NT2/D1 (cell line): Measurements from ENCODE around the gene EPGN.
A peak's percentile ranks its signal among the peaks of the same experiment; 100 is the strongest.

ENCODE experiments used
- DNase-seq: peaks from one replicate; pipeline ENCODE4 v3.0.0-alpha.2; 2011; ENCODE audit warnings: low read depth, low spot score
- H3K27me3 ChIP-seq: 2 replicates; pipeline ENCODE4 v1.6.0; 2011; ENCODE audit warnings: mild to moderate bottlenecking; ENCODE audit not compliant: insufficient read length, insufficient read depth
- H3K36me3 ChIP-seq: 2 replicates; pipeline ENCODE4 v1.6.1; 2011; ENCODE audit warnings: mild to moderate bottlenecking, low read length, mixed read lengths; ENCODE audit not compliant: insufficient read depth, insufficient read length
- H3K4me1 ChIP-seq: 2 replicates; pipeline ENCODE4 v1.5.1; 2011; ENCODE audit not compliant: insufficient read depth, insufficient read length
- H3K4me3 ChIP-seq: 2 replicates; pipeline ENCODE4 v1.5.1; 2011; ENCODE audit warnings: low read depth; ENCODE audit not compliant: insufficient read length
- H3K9ac ChIP-seq: 2 replicates; pipeline ENCODE4 v1.6.0; 2011; ENCODE audit warnings: low read depth; ENCODE audit not compliant: insufficient read length
- H3K9me3 ChIP-seq: 2 replicates; pipeline ENCODE4 v1.5.1; 2011; ENCODE audit warnings: mild to moderate bottlenecking, low read length; ENCODE audit not compliant: insufficient read depth
- SUZ12 ChIP-seq: IDR thresholded peaks from 2 replicates; pipeline ENCODE4 v1.6.1; 2011; ENCODE audit not compliant: insufficient read length, insufficient read depth; ENCODE audit errors: extremely low read depth
- YY1 ChIP-seq: IDR thresholded peaks from 2 replicates; pipeline ENCODE4 v1.6.1; 2011; ENCODE audit not compliant: insufficient read length, insufficient read depth
- ZNF274 ChIP-seq: IDR thresholded peaks from 2 replicates; pipeline ENCODE4 v1.6.1; 2011; ENCODE audit warnings: mild to moderate bottlenecking, low read depth, low read length

Gene EPGN

GRCh38 chr4:74357965-74358364 is 49.7 kb downstream of the EPGN start:
- TF ChIP-seq YY1, result no peak
- TF ChIP-seq SUZ12, result no peak
- no peak for TF ChIP-seq ZNF274
- Histone ChIP-seq H3K27me3 (no peaks in the 10 kb centered on the region), H3K36me3 (no peaks in the 10 kb centered on the region), H3K4me3 (no peak overlapping the region), H3K4me1 (no peaks in the 10 kb centered on the region), H3K9me3 (no peaks in the 10 kb centered on the region), H3K9ac (no peak overlapping the region)
- DNase-seq, result no peak

- Histone ChIP-seq H3K36me3 (no peaks in the 10 kb centered on the region), H3K27me3 (peaks cover 26% of the 10 kb centered on the region), H3K4me1 (no peaks in the 10 kb centered on the region), H3K9me3 (no peaks in the 10 kb centered on the region), H3K9ac (no peak overlapping the region), H3K4me3 (no peak overlapping the region)
- TF ChIP-seq YY1 (no peak), ZNF274 (no peak), SUZ12 (no peak)
- DNase-seq, result no peak
Observed at GRCh38 chr4:74361671-74362070, 53.4 kb downstream of the EPGN start.

DNA sequence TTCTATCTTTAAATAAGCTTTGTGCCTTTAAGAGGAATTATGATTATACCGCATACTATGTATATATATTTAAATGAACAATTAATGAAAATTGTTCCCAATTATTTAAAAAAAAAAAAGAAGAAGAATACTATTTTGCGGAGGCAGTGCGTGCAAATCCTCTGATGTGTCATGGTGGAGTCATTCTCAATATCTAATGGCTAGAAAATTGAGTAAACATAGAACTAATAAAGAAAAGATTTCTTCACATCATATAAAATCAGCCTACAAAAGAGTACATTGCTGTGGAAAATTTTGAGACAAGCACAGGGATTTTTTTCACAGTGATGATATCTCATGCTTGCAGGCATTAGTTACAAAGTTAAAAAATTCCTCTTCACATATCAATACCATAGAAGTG is 54.1 kb downstream of the EPGN start:
- Histone ChIP-seq H3K9ac (no peak overlapping the region), H3K36me3 (no peaks in the 10 kb centered on the region), H3K27me3 (peaks cover 29% of the 10 kb centered on the region), H3K4me3 (no peak overlapping the region), H3K9me3 (no peaks in the 10 kb centered on the region), H3K4me1 (no peaks in the 10 kb centered on the region)
- no peak for DNase-seq
- TF ChIP-seq YY1, result no peak
- no peak for TF ChIP-seq SUZ12
- TF ChIP-seq ZNF274, result no peak

DNA sequence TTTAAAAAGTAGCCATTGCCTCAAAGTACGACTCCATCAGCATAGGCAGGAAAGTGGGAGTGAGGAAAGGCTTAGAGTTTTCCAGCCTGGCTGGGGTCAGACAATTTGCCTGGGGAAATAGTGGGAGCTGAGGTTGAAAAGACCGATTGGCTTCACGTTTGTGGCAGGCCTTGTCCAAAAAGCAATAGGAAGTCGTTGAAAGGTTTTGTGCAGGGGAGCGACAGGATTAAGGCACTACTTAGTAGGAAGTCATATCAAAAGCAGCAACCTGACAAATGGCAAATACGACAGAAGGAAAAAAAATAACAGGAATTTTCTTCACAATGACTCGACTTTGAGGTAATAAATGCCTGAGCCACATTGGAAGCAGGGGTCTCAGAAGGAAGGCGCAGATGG is 56.0 kb downstream of the EPGN start:
- DNase-seq, result no peak
- no peak for TF ChIP-seq ZNF274
- TF ChIP-seq SUZ12, result no peak
- no peak for TF ChIP-seq YY1
- no peak overlapping the region for H3K9ac ChIP-seq

DNA sequence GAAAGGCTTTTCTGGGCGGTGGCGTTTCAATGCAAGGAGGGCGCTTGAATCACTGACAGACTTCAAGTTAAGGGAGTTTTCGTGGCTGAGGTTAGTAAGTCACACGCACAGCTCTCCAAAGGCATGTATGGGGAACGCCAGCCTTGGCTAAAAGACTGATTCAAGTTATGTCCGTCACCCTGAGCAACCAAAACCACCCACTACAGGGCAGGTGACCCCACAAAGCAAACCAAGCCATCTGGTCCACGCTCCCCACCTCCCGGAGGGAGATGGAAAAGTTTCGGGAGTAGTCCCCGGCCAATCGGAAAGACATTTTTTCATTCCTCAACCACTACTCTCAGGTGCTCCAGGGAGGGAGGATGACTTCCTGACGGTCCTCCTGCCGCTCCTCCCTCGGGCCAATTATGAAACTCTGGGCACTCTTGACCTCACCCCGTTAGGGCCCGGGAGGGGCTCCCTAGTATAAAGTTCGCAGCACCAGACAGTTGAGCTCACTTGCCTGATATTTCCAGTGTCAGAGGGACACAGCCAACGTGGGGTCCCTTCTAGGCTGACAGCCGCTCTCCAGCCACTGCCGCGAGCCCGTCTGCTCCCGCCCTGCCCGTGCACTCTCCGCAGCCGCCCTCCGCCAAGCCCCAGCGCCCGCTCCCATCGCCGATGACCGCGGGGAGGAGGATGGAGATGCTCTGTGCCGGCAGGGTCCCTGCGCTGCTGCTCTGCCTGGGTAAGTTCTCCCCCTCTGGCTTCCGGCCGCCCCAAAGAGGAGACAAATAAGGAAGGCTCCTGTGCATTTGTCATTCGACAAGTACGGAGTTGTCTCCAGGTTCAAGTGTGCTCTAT is 56.6 kb downstream of the EPGN start, which contains the start of gene EREG:
EREG (plus strand) TSS at position 494 of the 840 bp plus-strand sequence; CDS start at position 658, 164 bp downstream.
- DNase-seq, result no peak
- peak within 1 kb of the TSS; percentile 42 for H3K9ac ChIP-seq

More for the DNA sequence above, 56.0 kb downstream of the EPGN start:
- peaks cover 29% of the 10 kb centered on the region for H3K27me3 ChIP-seq
- H3K4me1 ChIP-seq, result no peaks in the 10 kb centered on the region
- peak overlapping the region; percentile 56 for H3K4me3 ChIP-seq
- H3K36me3 ChIP-seq, result no peaks in the 10 kb centered on the region
- no peaks in the 10 kb centered on the region for H3K9me3 ChIP-seq

GRCh38 chr4:74365761-74366160 is 57.5 kb downstream of the EPGN start:
- no peak for DNase-seq
- H3K9me3 ChIP-seq, result no peaks in the 10 kb centered on the region
- TF ChIP-seq ZNF274, result no peak
- TF ChIP-seq YY1, result no peak
- no peak for TF ChIP-seq SUZ12
- H3K27me3 ChIP-seq, result peaks cover 29% of the 10 kb centered on the region
- no peaks in the 10 kb centered on the region for H3K36me3 ChIP-seq
- peak overlapping the region; percentile 56 for H3K4me3 ChIP-seq
- no peak overlapping the region for H3K9ac ChIP-seq
- H3K4me1 ChIP-seq, result no peaks in the 10 kb centered on the region

More for the DNA sequence above, 56.6 kb downstream of the EPGN start, which contains the start of gene EREG:
- H3K27me3 ChIP-seq, result peaks cover 29% of the 10 kb centered on the region
- H3K9me3 ChIP-seq, result no peaks in the 10 kb centered on the region
- H3K4me1 ChIP-seq, result no peaks in the 10 kb centered on the region
- TF ChIP-seq ZNF274 (no peak), YY1 (no peak), SUZ12 (no peak)
- H3K4me3 ChIP-seq, result peak within 1 kb of the TSS; percentile 56
- H3K36me3 ChIP-seq, result no peaks in the 10 kb centered on the region
